Colonic mucosa (tissue), 4 donors: ENCODE data around the gene TAF10. TPM values are rescaled to one million over a fixed set of nuclear protein-coding genes. Genes with fewer than 3 reads are reported as not detected.

ENCODE experiments used
- DNase-seq: peaks from one replicate; pipeline ENCODE4 v3.0.0-alpha.2; 2020
- H3K27ac ChIP-seq: fragments of 200-600 bp; one replicate; pipeline ENCODE4 v1.8.0; 2021
- H3K27me3 ChIP-seq: fragments of 200-600 bp; one replicate; pipeline ENCODE4 v1.8.0; 2021
- H3K36me3 ChIP-seq: fragments of 200-600 bp; one replicate; pipeline ENCODE4 v1.8.0; 2021
- H3K4me1 ChIP-seq: fragments of 200-600 bp; one replicate; pipeline ENCODE4 v1.8.0; 2021; ENCODE audit warnings: mild to moderate bottlenecking
- H3K4me3 ChIP-seq: fragments of 200-600 bp; one replicate; pipeline ENCODE4 v1.8.0; 2021
- H3K9ac ChIP-seq, 2 donors: one replicate each; pipeline ENCODE4 v1.7.0; 2013; ENCODE audit warnings: control low read depth in 2 of 2, low read depth in 2 of 2, low read length in 2 of 2
- H3K9me3 ChIP-seq: fragments of 200-600 bp; one replicate; pipeline ENCODE4 v1.8.0; 2021
- intact Hi-C: fragments of 100-400 bp; cut with DNase I; formaldehyde crosslinking; loops from one replicate; pipeline ENCODE4 v1.14.1; 2022
- total RNA-seq, 2 donors: library from RNA; stranded (reverse); fragmentation: NEBNext Ultra II Directional in 1 of 2; extraction: Animal tissue kit (Norgen Biotek cat#: 25700) in 1 of 2; gene quantifications; one replicate each; pipeline ENCODE4 v1.2.1, GENCODE V29; 2021
- TF ChIP-seq, protein P1 (sequence below): fragments of 200-600 bp; IDR thresholded peaks from one replicate; pipeline ENCODE4 v1.8.0; 2022; ENCODE audit warnings: antibody characterized with exemption, mild to moderate bottlenecking
- donor health status: healthy.
- donor health status: DM: no; HTN: no; CAD: no.
- donor health status: DM: no; HTN: no; CAD: no.

Gene TAF10
- 100 to 1,000 TPM; 123 to 142 TPM for total RNA-seq

GRCh38 chr11:6612213-6613041, at the start of gene TAF10:
TSS of gene TAF10 (minus strand) at chr11:6612216. CDS start at chr11:6612189, 27 bp downstream.
- Histone ChIP-seq H3K27ac (peak within 1 kb of the TSS; percentile 100), H3K4me1 (peaks cover 10% of the 10 kb centered on the region), H3K27me3 (no peaks in the 10 kb centered on the region), H3K4me3 (peak within 1 kb of the TSS; percentile 76), H3K36me3 (peaks cover 23% of the 10 kb centered on the region), H3K9me3 (no peaks in the 10 kb centered on the region), H3K9ac (peak within 1 kb of the TSS; percentile 91 to 97)
- intact Hi-C loops: no loop called here
- TF ChIP-seq, protein P1, sequence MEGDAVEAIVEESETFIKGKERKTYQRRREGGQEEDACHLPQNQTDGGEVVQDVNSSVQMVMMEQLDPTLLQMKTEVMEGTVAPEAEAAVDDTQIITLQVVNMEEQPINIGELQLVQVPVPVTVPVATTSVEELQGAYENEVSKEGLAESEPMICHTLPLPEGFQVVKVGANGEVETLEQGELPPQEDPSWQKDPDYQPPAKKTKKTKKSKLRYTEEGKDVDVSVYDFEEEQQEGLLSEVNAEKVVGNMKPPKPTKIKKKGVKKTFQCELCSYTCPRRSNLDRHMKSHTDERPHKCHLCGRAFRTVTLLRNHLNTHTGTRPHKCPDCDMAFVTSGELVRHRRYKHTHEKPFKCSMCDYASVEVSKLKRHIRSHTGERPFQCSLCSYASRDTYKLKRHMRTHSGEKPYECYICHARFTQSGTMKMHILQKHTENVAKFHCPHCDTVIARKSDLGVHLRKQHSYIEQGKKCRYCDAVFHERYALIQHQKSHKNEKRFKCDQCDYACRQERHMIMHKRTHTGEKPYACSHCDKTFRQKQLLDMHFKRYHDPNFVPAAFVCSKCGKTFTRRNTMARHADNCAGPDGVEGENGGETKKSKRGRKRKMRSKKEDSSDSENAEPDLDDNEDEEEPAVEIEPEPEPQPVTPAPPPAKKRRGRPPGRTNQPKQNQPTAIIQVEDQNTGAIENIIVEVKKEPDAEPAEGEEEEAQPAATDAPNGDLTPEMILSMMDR: peak; percentile 50
- DNase-seq: peak; percentile 98

GRCh38 chr11:6660712-6661111, 48.7 kb upstream of the TAF10 start:
- no peaks in the 10 kb centered on the region for H3K4me1 ChIP-seq
- no peak overlapping the region for H3K27ac ChIP-seq
- no peak overlapping the region for H3K9ac ChIP-seq
- no peaks in the 10 kb centered on the region for H3K27me3 ChIP-seq
- intact Hi-C loops: no loop called here
- TF ChIP-seq, protein P1: no peak
- H3K36me3 ChIP-seq: no peaks in the 10 kb centered on the region
- no peaks in the 10 kb centered on the region for H3K9me3 ChIP-seq
- H3K4me3 ChIP-seq: no peak overlapping the region
- no peak for DNase-seq

DNA sequence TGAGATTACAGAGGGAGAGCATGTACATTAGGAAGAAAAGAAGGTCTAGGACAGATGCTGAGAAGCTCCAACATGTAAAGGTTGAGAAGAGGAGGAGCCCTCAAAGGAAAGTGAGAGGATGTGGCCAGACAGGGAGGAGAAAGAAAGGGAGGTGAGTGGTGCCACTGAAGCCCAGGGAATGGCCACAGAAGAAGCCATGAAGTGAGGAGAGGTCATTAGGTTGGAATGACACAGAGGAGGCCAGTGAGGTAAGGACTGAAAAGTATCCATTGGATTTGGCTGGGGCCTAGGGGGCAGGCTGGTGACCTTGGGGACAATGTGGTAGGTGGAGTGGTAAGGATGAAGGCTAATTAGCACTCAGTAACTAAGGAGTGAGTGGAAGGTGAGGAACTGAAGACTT, 46.6 kb upstream of the TAF10 start:
- no peak overlapping the region for H3K4me3 ChIP-seq
- TF ChIP-seq, protein P1: no peak
- H3K4me1 ChIP-seq: no peaks in the 10 kb centered on the region
- H3K27me3 ChIP-seq: peaks cover 3% of the 10 kb centered on the region
- H3K9me3 ChIP-seq: no peaks in the 10 kb centered on the region
- no peaks in the 10 kb centered on the region for H3K36me3 ChIP-seq
- no peak for DNase-seq
- H3K9ac ChIP-seq: no peak overlapping the region
- intact Hi-C loops: no loop called here
- H3K27ac ChIP-seq: no peak overlapping the region

- Histone ChIP-seq H3K9me3 (no peaks in the 10 kb centered on the region), H3K4me1 (no peaks in the 10 kb centered on the region), H3K36me3 (no peaks in the 10 kb centered on the region), H3K27me3 (peaks cover 3% of the 10 kb centered on the region), H3K4me3 (no peak overlapping the region), H3K27ac (no peak overlapping the region), H3K9ac (no peak overlapping the region)
- no peak for DNase-seq
- TF ChIP-seq, protein P1: no peak
- intact Hi-C loops: no loop called here
Measured at GRCh38 chr11:6657346-6657745, 45.3 kb upstream of the TAF10 start.

GRCh38 chr11:6656936-6657335, 44.9 kb upstream of the TAF10 start:
- no peak overlapping the region for H3K4me3 ChIP-seq
- H3K27me3 ChIP-seq: peaks cover 3% of the 10 kb centered on the region
- no peaks in the 10 kb centered on the region for H3K36me3 ChIP-seq
- H3K9ac ChIP-seq: no peak overlapping the region
- H3K27ac ChIP-seq: no peak overlapping the region
- intact Hi-C loops: no loop called here
- TF ChIP-seq, protein P1: no peak
- no peaks in the 10 kb centered on the region for H3K4me1 ChIP-seq
- H3K9me3 ChIP-seq: no peaks in the 10 kb centered on the region
- no peak for DNase-seq
